Ovary (tissue), 9 donors: Measurements from ENCODE around the gene SDC3. TPM values are rescaled to one million over a fixed set of nuclear protein-coding genes. Genes with fewer than 3 reads are reported as not detected.
"Not testable (repeated sequence)": the region's sequence is repeated elsewhere in the genome, so short reads cannot be mapped to it uniquely, and the experiment has no call there.

Experiments
- DNase-seq, 5 donors: peaks; one replicate each; pipeline ENCODE4 v3.0.0-alpha.2; 2019 to 2020
- H3K27ac ChIP-seq, 2 donors: fragments of 200-600 bp; one replicate each; pipeline versions ENCODE4 v1.5.1 to v1.8.0; 2019 to 2022
- H3K27me3 ChIP-seq: fragments of 200-600 bp; one replicate; pipeline ENCODE4 v1.8.0; 2022
- H3K36me3 ChIP-seq: fragments of 200-600 bp; sonication (generic); one replicate; pipeline ENCODE4 v1.5.1; 2019
- H3K4me1 ChIP-seq: one replicate; pipeline ENCODE4 v1.8.1; 2013; ENCODE audit warnings: mild to moderate bottlenecking, moderate library complexity; ENCODE audit not compliant: insufficient read depth
- H3K4me3 ChIP-seq: fragments of 200-600 bp; sonication (generic); one replicate; pipeline ENCODE4 v1.5.1; 2017
- H3K9me3 ChIP-seq, 2 donors: fragments of 200-600 bp in 1 of 2; sonication (generic) in 1 of 2; one replicate each; pipeline versions ENCODE4 v1.5.1 to v1.8.1; 2013 to 2019; ENCODE audit warnings: mild to moderate bottlenecking in 1 of 2, moderate library complexity in 1 of 2
- EP300 ChIP-seq: sonication (generic); formaldehyde crosslinking; IDR thresholded peaks from one replicate; pipeline ENCODE4 v1.6.1; 2017; ENCODE audit warnings: antibody characterized with exemption
- POLR2A ChIP-seq: fragments of 450-650 bp; IDR thresholded peaks from one replicate; pipeline ENCODE4 v1.6.1; 2017; ENCODE audit warnings: antibody characterized with exemption, mild to moderate bottlenecking, moderate library complexity
- whole genome bisulfite sequencing, 3 donors: extraction: QIAGEN DNeasy Blood & Tissue Kit in 1 of 3; methylation state at CpG; one replicate each; pipeline versions ENCODE4 v1.1.5 to v1.1.7; 2013 to 2017; 5-methylcytosine and 5-hydroxymethylcytosine counted together
- intact Hi-C, 4 donors: fragments of 100-400 bp; cut with DNase I; formaldehyde crosslinking; loops; one replicate each; pipeline versions ENCODE4 v1.11.0 to v1.15.1; 2022 to 2023
- polyA plus RNA-seq, 2 donors: library from polyadenylated mRNA; stranded (reverse); fragments of 200-250 nt in 1 of 2; fragments of 350-450 nt in 1 of 2; fragmentation: Illumina TruSeq in 1 of 2; extraction: RNeasy Lipid Tissue Mini Kit (QIAGEN cat#74804) in 1 of 2; gene quantifications; one replicate each; pipeline ENCODE4 v1.2.3, GENCODE V29; 2013 to 2014
- total RNA-seq, 7 donors: library from RNA; depleted of rRNA in 2 of 7; stranded (reverse); fragments of >200 nt in 2 of 7; fragmentation: NEBNext Ultra II Directional in 3 of 7; extraction: Animal tissue kit (Norgen Biotek cat#: 25700) in 3 of 7; gene quantifications; one replicate each; pipeline versions ENCODE4 v1.1.0 to v1.2.4, GENCODE V29; 2016 to 2023
- TF ChIP-seq, protein P1 (sequence below), 3 donors: fragments of 450-650 bp in 2 of 3; fragments of 200-600 bp in 1 of 3; IDR thresholded peaks; one replicate each; pipeline versions ENCODE4 v1.5.1 to v1.8.0; 2016 to 2022; ENCODE audit warnings: antibody characterized with exemption in 3 of 3, mild to moderate bottlenecking in 1 of 3
- donor health status: DM: no; HTN: no; CAD: no; lungs with moderate emphysema.
- donor health status: DM: no; HTN: no; CAD: no.
- donor health status: Bipolar disorder and iron deficiency.
- donor health status: DM: yes; HTN: yes; CAD: no.
- donor health status: DM: no; HTN: no; CAD: no.
- donor health status: DM: yes; HTN: yes; CAD: no.

SDC3 gene
- total and polyA plus RNA-seq, 9 donors: 4.2 to 31.0 (median 23.0) TPM

DNA sequence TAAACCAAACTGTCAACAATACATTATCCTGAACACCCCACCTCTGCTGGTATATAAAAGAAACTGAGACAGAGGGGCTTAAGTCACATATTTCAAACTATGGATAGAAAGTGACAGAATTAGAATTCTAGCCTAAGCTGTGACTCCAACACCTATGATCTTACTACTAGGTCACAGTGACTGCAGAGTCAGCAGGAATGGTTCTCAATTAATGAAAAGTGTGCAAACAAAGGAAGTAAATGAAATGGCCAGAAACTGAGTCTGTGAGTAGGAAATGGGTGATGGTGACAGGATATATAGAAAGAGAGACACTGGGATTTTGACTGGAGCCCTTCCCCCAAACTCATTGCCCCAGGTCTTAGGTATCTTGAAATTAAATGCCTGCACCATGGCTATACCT, 38.7 kb upstream of the SDC3 start:
- no peaks in the 10 kb centered on the region for H3K4me1 ChIP-seq
- intact Hi-C loops: no loop called here
- no peak overlapping the region for H3K27ac ChIP-seq
- H3K4me3 ChIP-seq: no peak overlapping the region
- H3K36me3 ChIP-seq: no peaks in the 10 kb centered on the region
- TF ChIP-seq EP300: no peak
- TF ChIP-seq POLR2A: no peak
- TF ChIP-seq, protein P1, sequence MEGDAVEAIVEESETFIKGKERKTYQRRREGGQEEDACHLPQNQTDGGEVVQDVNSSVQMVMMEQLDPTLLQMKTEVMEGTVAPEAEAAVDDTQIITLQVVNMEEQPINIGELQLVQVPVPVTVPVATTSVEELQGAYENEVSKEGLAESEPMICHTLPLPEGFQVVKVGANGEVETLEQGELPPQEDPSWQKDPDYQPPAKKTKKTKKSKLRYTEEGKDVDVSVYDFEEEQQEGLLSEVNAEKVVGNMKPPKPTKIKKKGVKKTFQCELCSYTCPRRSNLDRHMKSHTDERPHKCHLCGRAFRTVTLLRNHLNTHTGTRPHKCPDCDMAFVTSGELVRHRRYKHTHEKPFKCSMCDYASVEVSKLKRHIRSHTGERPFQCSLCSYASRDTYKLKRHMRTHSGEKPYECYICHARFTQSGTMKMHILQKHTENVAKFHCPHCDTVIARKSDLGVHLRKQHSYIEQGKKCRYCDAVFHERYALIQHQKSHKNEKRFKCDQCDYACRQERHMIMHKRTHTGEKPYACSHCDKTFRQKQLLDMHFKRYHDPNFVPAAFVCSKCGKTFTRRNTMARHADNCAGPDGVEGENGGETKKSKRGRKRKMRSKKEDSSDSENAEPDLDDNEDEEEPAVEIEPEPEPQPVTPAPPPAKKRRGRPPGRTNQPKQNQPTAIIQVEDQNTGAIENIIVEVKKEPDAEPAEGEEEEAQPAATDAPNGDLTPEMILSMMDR (IDR thresholded peaks at IDR 0.05): no peak
- DNase-seq: no peak
- H3K9me3 ChIP-seq: no peaks in the 10 kb centered on the region
- H3K27me3 ChIP-seq: no peaks in the 10 kb centered on the region

GRCh38 chr1:30942326-30942963, 33.9 kb upstream of the SDC3 start:
- Histone ChIP-seq H3K27ac (no peak overlapping the region), H3K9me3 (no peaks in the 10 kb centered on the region), H3K36me3 (no peaks in the 10 kb centered on the region), H3K4me1 (no peaks in the 10 kb centered on the region), H3K27me3 (no peaks in the 10 kb centered on the region), H3K4me3 (no peak overlapping the region)
- intact Hi-C loops: no loop called here
- TF ChIP-seq, protein P1 (IDR thresholded peaks at IDR 0.05): no peak
- TF ChIP-seq EP300 (no peak), POLR2A (no peak)
- WGBS, 3 donors: 80 to 89% (median 83%) methylated on average over 7 of the region's 7 CpGs
- DNase-seq: no peak

DNA sequence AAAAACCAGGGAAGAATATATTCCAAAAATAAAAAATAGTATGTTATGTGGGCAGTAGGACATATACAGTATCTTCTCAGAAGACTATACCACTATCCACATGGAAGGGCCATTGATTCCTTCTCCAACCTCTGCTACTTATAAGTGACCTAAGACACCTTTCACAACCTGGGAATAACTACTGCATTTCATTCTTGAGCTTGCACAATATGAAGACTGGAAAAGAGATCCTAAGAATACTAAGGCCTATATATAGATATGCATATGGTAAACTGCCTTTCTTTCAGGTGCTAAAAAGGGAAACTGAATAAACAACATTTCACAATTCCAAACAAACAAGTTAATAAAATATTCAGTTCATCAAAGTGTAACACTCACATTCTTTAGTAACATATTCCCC, 32.0 kb upstream of the SDC3 start:
- intact Hi-C loops: no loop called here
- H3K4me1 ChIP-seq: no peaks in the 10 kb centered on the region
- H3K36me3 ChIP-seq: no peaks in the 10 kb centered on the region
- no peaks in the 10 kb centered on the region for H3K27me3 ChIP-seq
- H3K4me3 ChIP-seq: no peak overlapping the region
- DNase-seq: no peak
- H3K27ac ChIP-seq: no peak overlapping the region
- TF ChIP-seq EP300: no peak
- no peak for TF ChIP-seq POLR2A
- H3K9me3 ChIP-seq: no peaks in the 10 kb centered on the region

DNA sequence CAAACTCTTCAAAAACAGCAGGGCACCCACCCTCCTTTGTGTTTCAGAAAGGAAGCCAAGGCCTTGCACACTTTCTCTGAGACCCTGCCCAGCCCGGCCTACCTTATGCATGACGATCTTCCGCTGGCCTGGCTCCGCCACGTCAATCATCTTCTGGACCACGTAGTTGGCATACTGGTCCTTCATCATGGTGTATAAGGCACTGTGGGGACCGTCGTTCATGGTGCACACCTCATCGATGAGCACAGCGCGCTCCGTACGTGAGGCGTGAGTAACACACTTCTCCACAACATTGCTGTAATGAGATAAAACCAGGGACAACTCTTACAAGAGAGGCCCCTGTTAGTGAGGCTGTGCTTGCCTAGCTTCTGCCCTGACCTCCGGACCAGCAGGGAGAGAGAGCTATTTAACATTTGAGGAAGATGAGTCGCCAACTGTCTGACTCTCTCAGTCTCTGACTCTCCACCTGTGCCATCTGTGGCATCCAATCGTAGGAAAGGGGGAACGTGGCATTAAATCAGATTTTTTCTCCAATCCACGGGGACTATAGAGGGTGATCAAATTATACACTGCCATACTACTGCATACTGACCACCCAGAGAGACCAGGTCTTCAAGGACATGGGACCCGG, 28.1 kb upstream of the SDC3 start:
- H3K4me3 ChIP-seq: no peak overlapping the region
- intact Hi-C loops: no loop called here
- no peak for DNase-seq
- H3K27ac ChIP-seq: no peak overlapping the region
- TF ChIP-seq, protein P1 (IDR thresholded peaks at IDR 0.05): no peak
- TF ChIP-seq POLR2A (no peak), EP300 (no peak)
- no peaks in the 10 kb centered on the region for H3K9me3 ChIP-seq
- no peaks in the 10 kb centered on the region for H3K27me3 ChIP-seq
- no peaks in the 10 kb centered on the region for H3K4me1 ChIP-seq
- no peaks in the 10 kb centered on the region for H3K36me3 ChIP-seq
- WGBS, 3 donors: 89 to 90% (median 90%) methylated on average over 20 of the region's 20 CpGs

GRCh38 chr1:30935758-30936157, 27.2 kb upstream of the SDC3 start:
- H3K36me3 ChIP-seq, intact Hi-C loops: not testable (repeated sequence)
- no CpG with 5 or more reads among the region's 4 CpGs for WGBS, 3 donors

More at GRCh38 chr1:30935758-30936157, 27.2 kb upstream of the SDC3 start:
- not testable (repeated sequence) for H3K9me3 ChIP-seq, H3K4me3 ChIP-seq, DNase-seq, H3K27me3 ChIP-seq, H3K4me1 ChIP-seq, H3K27ac ChIP-seq
